IMR-90 (cell line): ENCODE results near the gene TMEM38A.

Experiments
- CEBPB ChIP-seq: IDR thresholded peaks from 2 replicates; pipeline ENCODE4 v1.6.1; 2012; ENCODE audit warnings: low read depth, low read length, improper control_type of control experiment
- CTCF ChIP-seq: conservative IDR thresholded peaks from 2 replicates; pipeline ENCODE4 v1.5.1; 2012; ENCODE audit warnings: mild to moderate bottlenecking, low read depth, low read length, improper control_type of control experiment
- FOS ChIP-seq: fragments of 150-350 bp; IDR thresholded peaks from 2 replicates; pipeline ENCODE4 v1.6.1; 2016; ENCODE audit warnings: low read depth, low read length
- MAFK ChIP-seq: IDR thresholded peaks from 2 replicates; pipeline ENCODE4 v1.6.1; 2012; ENCODE audit warnings: low read depth, low read length, improper control_type of control experiment
- MXI1 ChIP-seq: IDR thresholded peaks from 2 replicates; pipeline ENCODE4 v1.6.1; 2012; ENCODE audit warnings: low read depth, mild to moderate bottlenecking, low read length, moderate library complexity, borderline replicate concordance
- POLR2A ChIP-seq: IDR thresholded peaks from 2 replicates; pipeline ENCODE4 v1.6.1; 2012; ENCODE audit warnings: mild to moderate bottlenecking, low read depth, low read length
- USF2 ChIP-seq: fragments of 150-350 bp; IDR thresholded peaks from 2 replicates; pipeline ENCODE4 v1.6.1; 2017; ENCODE audit warnings: mild to moderate bottlenecking, antibody characterized with exemption, low read length, low read depth

GRCh38 chr19:16660763-16661479 is at the start of gene TMEM38A:
- TF ChIP-seq CTCF (no peak), POLR2A (no peak), CEBPB (no peak), USF2 (no peak), MAFK (no peak), FOS (no peak), MXI1 (no peak)
